Keratinocyte (primary cell): ENCODE results near the gene VPS13D. TPM values are rescaled to one million over a fixed set of nuclear protein-coding genes. Genes with fewer than 3 reads are reported as not detected.

Source experiments
- DNase-seq: peaks from one replicate; pipeline ENCODE4 v3.0.0-alpha.2; 2011; ENCODE audit warnings: low read depth, missing footprints, low spot score
- FAIRE-seq: peaks from 2 replicates; lab custom pipeline; 2011; peaks lifted over from hg19 to GRCh38; lab: Jason Lieb, UNC
- H2AFZ ChIP-seq: 2 replicates; pipeline ENCODE4 v1.6.0; 2012; ENCODE audit warnings: low read length, control low read depth, inconsistent platforms; ENCODE audit not compliant: control insufficient read depth
- H3K27ac ChIP-seq: 2 replicates; pipeline ENCODE4 v1.5.1; 2011; ENCODE audit warnings: low read length; ENCODE audit not compliant: control insufficient read depth, insufficient read depth
- H3K27me3 ChIP-seq: 3 replicates; pipeline ENCODE4 v1.6.0; 2011; ENCODE audit warnings: low read length; ENCODE audit not compliant: control insufficient read depth, insufficient read depth; ENCODE audit errors: extremely low read depth
- H3K36me3 ChIP-seq, 2 experiments: 2 replicates in 1 of 2; 3 replicates in 1 of 2; pipeline ENCODE4 v1.5.1; 2011; ENCODE audit warnings: low read length in 2 of 2, mild to moderate bottlenecking in 1 of 2; ENCODE audit not compliant: control insufficient read depth in 2 of 2, insufficient read depth in 2 of 2; ENCODE audit errors: extremely low read depth in 1 of 2
- H3K4me1 ChIP-seq: 3 replicates; pipeline ENCODE4 v1.5.1; 2011; ENCODE audit warnings: low read length; ENCODE audit not compliant: control insufficient read depth, insufficient read depth; ENCODE audit errors: extremely low read depth
- H3K4me2 ChIP-seq: 3 replicates; pipeline ENCODE4 v1.6.0; 2011; ENCODE audit warnings: low read depth, low read length; ENCODE audit not compliant: control insufficient read depth, insufficient read depth; ENCODE audit errors: extremely low read depth
- H3K4me3 ChIP-seq, 3 experiments: fragments of 200-600 bp in 1 of 3; sonication (generic) in 1 of 3; 2 replicates in 2 of 3; 3 replicates in 1 of 3; pipeline ENCODE4 v1.5.1; 2011 to 2016; ENCODE audit warnings: low read length in 3 of 3, mild to moderate bottlenecking in 3 of 3, control low read depth in 2 of 3, inconsistent platforms in 1 of 3, low read depth in 1 of 3, mixed read lengths in 1 of 3, mixed run types in 1 of 3, moderate library complexity in 1 of 3; ENCODE audit not compliant: control insufficient read depth in 2 of 3, insufficient read depth in 2 of 3; ENCODE audit errors: extremely low read depth in 1 of 3
- H3K79me2 ChIP-seq: 2 replicates; pipeline ENCODE4 v1.6.0; 2012; ENCODE audit warnings: low read length; ENCODE audit not compliant: control insufficient read depth, insufficient read depth
- H3K9ac ChIP-seq: 3 replicates; pipeline ENCODE4 v1.6.0; 2011; ENCODE audit warnings: low read length; ENCODE audit not compliant: control insufficient read depth, insufficient read depth; ENCODE audit errors: extremely low read depth
- H3K9me1 ChIP-seq: 3 replicates; pipeline ENCODE4 v1.6.0; 2011; ENCODE audit warnings: low read length; ENCODE audit not compliant: control insufficient read depth, insufficient read depth; ENCODE audit errors: extremely low read depth
- H3K9me3 ChIP-seq: 2 replicates; pipeline ENCODE4 v1.5.1; 2012; ENCODE audit warnings: low read depth, low read length; ENCODE audit not compliant: control insufficient read depth
- H4K20me1 ChIP-seq: 3 replicates; pipeline ENCODE4 v1.6.0; 2011; ENCODE audit warnings: low read length; ENCODE audit not compliant: control insufficient read depth, insufficient read depth; ENCODE audit errors: extremely low read depth
- EZH2 ChIP-seq: IDR thresholded peaks from one replicate; pipeline ENCODE4 v1.6.1; 2012; ENCODE audit warnings: inconsistent platforms, mild to moderate bottlenecking, low read length, moderate library complexity
- dilution Hi-C: fragments of 300-500 bp; cut with MboI; formaldehyde crosslinking; loops from one replicate; pipeline ENCODE4 v1.7.0; 2020; ENCODE audit warnings: low sequenced_read_pairs; ENCODE audit not compliant: extremely low pct_ligation_motif_present
- polyA plus RNA-seq, 5 experiments: library from polyadenylated mRNA; depleted of rRNA in 3 of 5; stranded (reverse) in 3 of 5; stranded (forward) in 1 of 5; unstranded in 1 of 5; fragments of >200 nt; gene quantifications; 1 replicate in 1 of 5; 2 replicates in 3 of 5; 3 replicates in 1 of 5; pipeline versions ENCODE4 v1.2.1 to v1.2.3, GENCODE V29; 2011 to 2012; ENCODE audit warnings: missing spikeins in 2 of 5, low read depth in 1 of 5, low replicate concordance in 1 of 5
- TF ChIP-seq, protein P1 (sequence below), 3 experiments: IDR thresholded peaks in 1 of 3; conservative IDR thresholded peaks in 1 of 3; optimal IDR thresholded peaks in 1 of 3; 2 replicates in 2 of 3; 3 replicates in 1 of 3; pipeline versions ENCODE3 to v1.5.1; 2011; ENCODE audit warnings: low read length in 3 of 3, mild to moderate bottlenecking in 3 of 3, moderate library complexity in 2 of 3, control low read depth in 1 of 3, inconsistent platforms in 1 of 3; ENCODE audit not compliant: insufficient read depth in 2 of 3; ENCODE audit errors: extremely low read depth in 1 of 3

The VPS13D gene
- polyA plus RNA-seq, 1 donor (not counting 4 experiments of a cell fraction or from before 2014, with no cell fraction given): 19.0 TPM

DNA sequence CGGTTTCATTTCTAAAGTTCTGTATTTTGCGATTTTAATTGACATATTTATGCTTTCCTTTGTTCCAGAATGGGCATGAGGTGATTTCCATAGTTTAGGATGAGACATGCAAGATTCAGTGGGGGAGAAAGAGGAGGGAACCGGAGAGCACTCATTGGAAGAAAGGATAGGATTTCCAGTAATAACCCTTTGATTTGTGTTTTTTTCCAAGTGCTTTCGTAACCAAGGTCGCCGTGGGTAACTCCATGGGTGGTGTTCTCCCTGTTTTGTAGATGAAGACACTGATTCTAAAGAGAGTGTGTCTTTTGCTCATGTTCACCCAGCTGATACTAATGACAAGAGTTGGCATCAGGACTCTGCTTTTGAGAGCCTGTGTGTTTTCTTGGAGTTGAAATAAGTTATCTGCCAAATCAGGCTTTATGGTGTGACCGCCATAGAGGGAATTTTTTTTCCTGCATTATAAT lies 218.1 kb downstream of the VPS13D start:
- dilution Hi-C loops: no loop called here
- peak overlapping the region; percentile 13 for H3K4me2 ChIP-seq

DNA sequence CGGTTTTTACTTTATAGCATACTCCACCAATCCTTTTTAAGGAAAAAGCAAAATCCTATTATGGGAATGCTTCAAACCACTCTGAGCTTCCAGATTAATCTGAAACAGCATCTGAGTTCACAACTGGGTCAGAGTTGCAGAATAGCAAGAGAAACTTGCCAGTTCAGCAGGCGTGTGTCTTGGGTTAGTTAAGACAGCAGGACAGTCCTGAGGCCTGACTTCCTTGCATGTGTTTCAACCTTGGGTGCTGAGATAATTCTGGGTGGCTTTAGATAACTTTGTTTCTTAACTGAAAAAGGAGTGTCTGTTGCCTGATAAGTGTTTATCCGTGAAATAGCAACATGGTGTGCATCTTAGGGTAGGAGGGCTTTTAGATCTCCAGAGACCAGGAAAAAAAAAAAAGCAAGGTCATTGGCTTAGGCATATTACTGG lies 218.9 kb downstream of the VPS13D start:
- DNase-seq (no peak), FAIRE-seq (no peak)
- Histone ChIP-seq H3K9ac (no peak overlapping the region), H3K9me3 (no peaks in the 10 kb centered on the region), H3K36me3 (peaks cover 3 to 4% of the 10 kb centered on the region in 2 experiments), H3K27ac (no peak overlapping the region), H4K20me1 (no peaks in the 10 kb centered on the region), H2AFZ (no peak overlapping the region), H3K4me3 (no peak overlapping the region), H3K27me3 (no peaks in the 10 kb centered on the region), H3K4me2 (peak overlapping the region; percentile 75), H3K9me1 (no peaks in the 10 kb centered on the region), H3K4me1 (peaks cover 32% of the 10 kb centered on the region), H3K79me2 (no peaks in the 10 kb centered on the region)
- TF ChIP-seq, protein P1, sequence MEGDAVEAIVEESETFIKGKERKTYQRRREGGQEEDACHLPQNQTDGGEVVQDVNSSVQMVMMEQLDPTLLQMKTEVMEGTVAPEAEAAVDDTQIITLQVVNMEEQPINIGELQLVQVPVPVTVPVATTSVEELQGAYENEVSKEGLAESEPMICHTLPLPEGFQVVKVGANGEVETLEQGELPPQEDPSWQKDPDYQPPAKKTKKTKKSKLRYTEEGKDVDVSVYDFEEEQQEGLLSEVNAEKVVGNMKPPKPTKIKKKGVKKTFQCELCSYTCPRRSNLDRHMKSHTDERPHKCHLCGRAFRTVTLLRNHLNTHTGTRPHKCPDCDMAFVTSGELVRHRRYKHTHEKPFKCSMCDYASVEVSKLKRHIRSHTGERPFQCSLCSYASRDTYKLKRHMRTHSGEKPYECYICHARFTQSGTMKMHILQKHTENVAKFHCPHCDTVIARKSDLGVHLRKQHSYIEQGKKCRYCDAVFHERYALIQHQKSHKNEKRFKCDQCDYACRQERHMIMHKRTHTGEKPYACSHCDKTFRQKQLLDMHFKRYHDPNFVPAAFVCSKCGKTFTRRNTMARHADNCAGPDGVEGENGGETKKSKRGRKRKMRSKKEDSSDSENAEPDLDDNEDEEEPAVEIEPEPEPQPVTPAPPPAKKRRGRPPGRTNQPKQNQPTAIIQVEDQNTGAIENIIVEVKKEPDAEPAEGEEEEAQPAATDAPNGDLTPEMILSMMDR (optimal IDR thresholded peaks at IDR 0.05 in 1 of 3, IDR thresholded peaks at IDR 0.05 in 1 of 3, conservative IDR thresholded peaks at IDR 0.05 in 1 of 3; ENCODE audit: extremely low read depth in 1 of 3, insufficient read depth in 2 of 3, low read length in 3 of 3): no peak
- TF ChIP-seq EZH2: no peak
- dilution Hi-C loops: no loop called here

More for the DNA sequence above, 218.1 kb downstream of the VPS13D start:
- H4K20me1 ChIP-seq: no peaks in the 10 kb centered on the region
- H3K9ac ChIP-seq: no peak overlapping the region
- H3K79me2 ChIP-seq: no peaks in the 10 kb centered on the region
- no peaks in the 10 kb centered on the region for H3K9me1 ChIP-seq
- no peak overlapping the region for H2AFZ ChIP-seq
- H3K27me3 ChIP-seq: no peaks in the 10 kb centered on the region
- H3K27ac ChIP-seq: no peak overlapping the region
- H3K9me3 ChIP-seq: no peaks in the 10 kb centered on the region
- H3K4me1 ChIP-seq: peaks cover 30% of the 10 kb centered on the region
- H3K4me3 ChIP-seq: no peak overlapping the region
- no peak for DNase-seq
- peaks cover 3 to 4% of the 10 kb centered on the region in 2 experiments for H3K36me3 ChIP-seq
- FAIRE-seq: no peak
- TF ChIP-seq, protein P1 (optimal IDR thresholded peaks at IDR 0.05 in 1 of 3, IDR thresholded peaks at IDR 0.05 in 1 of 3, conservative IDR thresholded peaks at IDR 0.05 in 1 of 3; ENCODE audit: extremely low read depth in 1 of 3, insufficient read depth in 2 of 3, low read length in 3 of 3): no peak
- no peak for TF ChIP-seq EZH2
